ENCODE data around the gene CHD9NB.
"Not testable (repeated sequence)": the region's sequence is repeated elsewhere in the genome, so short reads cannot be mapped to it uniquely, and the experiment has no call there.

Gene CHD9NB

DNA sequence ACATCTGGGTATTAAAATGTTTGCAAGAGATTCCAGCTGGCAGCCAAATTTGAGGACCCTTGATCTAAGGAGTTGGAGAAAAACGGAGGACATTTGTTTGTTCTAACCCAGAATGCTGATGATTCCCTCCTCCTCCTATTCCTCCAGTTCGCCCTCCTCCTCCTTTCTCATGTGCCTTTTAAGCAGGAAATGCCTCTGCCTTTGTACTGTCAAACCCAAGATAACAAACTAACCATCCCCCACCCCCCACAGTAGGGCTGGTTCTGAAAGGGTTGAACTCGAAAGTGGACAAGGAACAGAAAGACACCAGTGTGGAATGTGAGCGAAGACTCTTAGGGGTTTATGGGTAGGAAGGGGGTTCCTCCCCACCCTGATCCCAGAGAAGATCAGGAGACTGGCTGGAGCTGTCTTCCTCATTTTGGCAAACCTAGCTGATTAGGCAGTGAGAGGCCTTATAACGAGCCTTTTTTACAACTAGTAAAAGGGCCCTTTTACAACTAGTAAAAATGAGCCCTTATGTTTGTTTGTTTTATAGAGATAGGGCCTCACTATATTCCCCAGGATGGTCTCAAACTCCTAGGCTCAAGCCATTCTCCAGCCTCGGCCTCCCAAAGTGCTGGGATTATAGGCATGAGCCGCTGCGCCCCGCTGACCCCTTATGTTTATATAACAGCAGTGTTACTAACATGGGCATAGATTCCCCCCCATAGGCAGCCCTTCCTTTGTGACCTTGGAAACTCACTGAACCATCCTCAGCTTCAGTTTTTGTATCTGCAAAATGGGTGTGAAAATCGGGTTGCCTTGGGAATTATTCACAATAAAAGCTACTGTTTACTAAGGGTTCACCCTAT lies 3.1 kb upstream of the CHD9NB start:
- peak in 1 of 2 donors; percentile 12 for DNase-seq

- DNase-seq: peak; percentile 66 to 70
Measured at GRCh38 chr16:53054670-53055485, 2.2 kb upstream of the CHD9NB start, which contains the start of gene CHD9. Gene CHD9, plus strand, starts transcription at chr16:53054991. Its CDS starts 101,099 bp downstream, at chr16:53156090.

DNA sequence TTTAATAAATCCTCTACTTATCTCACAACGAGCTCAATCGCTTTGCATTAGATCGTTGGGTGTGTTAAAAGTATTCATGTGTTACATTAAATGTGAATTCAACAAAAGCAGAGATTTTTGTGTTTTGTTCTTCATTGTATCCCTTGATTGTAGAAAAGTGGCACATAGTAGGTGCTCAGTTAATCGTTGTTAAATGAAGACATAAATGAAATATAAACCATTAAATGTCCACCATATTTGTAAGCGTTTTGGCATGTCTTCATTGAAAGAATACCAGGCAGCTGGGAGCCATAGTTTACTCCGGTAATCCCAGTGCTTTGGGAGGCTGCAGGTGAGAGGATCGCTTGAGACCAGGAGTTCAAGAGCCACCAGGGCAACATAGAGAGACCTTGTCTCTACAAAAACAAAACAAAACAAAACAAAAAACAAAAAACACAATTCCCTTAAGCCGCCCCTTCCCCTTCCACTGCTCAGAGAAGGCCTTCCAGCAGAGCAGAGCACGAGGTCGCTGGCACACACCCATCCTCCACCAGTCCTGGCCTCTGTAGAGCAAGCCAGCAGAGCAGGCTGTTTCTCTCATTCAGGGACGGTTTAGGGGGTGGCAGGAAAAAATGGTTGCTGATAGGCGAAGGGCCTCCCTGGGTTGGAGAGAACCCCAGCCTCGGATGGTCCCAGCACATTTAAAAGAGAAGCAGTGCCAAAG lies 1.4 kb upstream of the CHD9NB start:
- peak in 1 of 2 donors; percentile 11 for DNase-seq

DNA sequence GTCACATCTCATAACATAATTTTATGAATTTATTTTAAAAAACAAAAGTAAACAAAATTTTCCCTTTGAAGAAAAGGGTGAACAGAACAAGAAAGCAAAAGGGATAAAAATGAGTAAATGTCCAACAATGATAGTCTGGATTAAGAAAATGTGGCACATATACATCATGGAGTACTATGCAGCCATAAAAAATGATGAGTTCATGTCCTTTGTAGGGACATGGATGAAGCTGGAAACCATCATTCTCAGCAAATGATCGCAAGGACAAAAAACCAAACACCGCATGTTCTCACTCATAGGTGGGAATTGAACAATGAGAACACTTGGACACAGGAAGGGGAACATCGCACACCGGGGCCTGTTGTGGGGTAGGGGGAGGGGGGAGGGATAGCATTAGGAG lies 1.4 kb downstream of the CHD9NB start:
- DNase-seq: not testable (repeated sequence)

DNA sequence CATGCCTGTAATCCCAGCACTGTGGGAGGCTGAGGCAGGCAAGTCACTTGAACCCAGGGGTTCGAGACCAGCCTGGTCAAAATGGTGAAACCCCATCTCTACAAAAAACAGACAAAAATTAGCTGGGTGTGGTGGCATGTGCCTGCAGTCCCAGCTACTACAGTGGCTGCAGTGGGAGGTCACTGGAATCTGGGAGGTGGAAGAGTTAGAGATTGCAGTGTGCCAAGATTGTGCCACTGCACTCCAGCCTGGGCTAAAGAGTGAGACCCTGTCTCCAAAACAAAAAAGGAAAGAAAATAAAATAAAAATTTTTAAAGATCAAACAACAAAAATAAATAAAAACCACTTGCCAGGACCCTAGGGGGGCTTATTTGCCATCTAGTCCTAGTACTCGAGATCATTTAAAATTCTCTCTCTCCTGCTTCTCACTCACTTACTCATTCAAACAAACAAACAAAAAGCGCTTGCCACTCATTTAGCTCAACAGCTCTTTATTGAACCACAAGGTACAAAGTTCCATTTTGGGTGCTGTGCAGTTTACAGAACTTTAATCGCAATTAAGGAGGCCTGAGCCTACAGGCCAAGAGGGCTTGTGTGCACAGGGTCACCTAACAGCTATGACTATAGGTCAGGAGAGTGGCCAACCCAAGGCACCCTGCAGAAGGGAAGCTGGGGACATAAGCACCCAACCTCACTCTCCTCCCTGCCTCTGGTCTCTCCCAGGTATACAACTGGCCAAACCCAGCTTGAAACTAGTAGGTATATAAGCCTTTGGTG lies 4.4 kb downstream of the CHD9NB start:
- DNase-seq: no peak

DNA sequence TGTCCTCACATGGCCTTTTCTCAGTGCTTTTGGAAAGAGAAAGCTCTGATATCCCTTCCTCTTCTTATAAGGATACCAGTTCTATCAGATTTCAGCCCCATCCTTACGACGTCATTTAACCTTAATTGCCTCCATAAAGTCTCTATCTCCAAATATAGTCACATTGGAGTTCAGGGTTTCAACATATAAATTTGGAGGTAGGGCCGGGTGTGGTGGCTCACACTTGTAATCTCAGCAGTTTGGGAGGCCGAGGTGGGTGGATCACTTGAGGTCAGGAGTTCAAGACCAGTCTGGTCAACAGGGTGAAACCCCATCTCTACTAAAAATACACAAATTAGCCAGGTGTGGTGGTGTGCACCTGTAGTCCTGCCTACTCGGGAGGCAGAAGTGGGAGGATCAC lies 5.2 kb downstream of the CHD9NB start:
- not testable (repeated sequence) for DNase-seq

DNA sequence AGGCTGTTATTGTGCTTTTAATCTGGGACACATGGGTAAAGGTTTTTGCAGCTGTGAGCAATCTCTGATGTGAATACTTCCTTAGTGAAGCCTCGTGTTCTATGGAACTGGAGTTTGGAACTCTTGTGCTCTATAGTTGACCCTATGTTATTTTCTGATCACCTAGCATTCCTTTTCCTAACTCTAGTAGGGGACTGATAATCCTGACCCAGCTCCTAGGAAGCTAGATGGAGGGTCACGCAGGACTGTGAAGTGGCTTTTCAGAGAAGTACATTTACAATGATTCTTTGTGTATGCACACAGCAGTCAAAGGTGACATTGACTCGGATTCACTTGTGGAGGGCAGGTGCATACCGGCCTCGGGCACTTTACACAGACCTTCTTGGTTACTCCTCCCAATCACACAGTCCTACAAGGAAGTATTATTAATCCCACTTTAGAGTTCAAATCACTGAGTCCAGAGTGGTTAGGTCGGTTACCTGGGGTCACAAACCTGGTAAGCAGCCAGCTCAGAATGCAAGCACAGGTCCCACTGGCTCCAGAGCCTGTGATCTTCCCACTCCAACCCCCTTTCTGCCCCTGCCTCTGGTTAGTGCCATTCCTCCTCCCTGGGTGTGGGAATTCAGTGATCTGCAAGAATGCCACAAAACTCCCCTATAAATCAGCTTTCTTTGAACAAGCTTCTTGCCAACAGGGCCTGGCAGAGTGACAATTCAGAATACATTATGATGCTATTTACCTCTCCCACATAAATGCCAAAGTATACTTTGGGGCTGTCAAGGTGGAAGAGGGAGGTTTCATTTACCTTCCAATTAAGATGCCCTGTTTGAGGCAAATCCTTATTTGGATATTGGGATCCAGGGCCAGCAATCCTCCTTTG lies 7.1 kb downstream of the CHD9NB start:
- no peak for DNase-seq

- no peak for DNase-seq
Measured at GRCh38 chr16:53043986-53044601, 8.6 kb downstream of the CHD9NB start.

DNA sequence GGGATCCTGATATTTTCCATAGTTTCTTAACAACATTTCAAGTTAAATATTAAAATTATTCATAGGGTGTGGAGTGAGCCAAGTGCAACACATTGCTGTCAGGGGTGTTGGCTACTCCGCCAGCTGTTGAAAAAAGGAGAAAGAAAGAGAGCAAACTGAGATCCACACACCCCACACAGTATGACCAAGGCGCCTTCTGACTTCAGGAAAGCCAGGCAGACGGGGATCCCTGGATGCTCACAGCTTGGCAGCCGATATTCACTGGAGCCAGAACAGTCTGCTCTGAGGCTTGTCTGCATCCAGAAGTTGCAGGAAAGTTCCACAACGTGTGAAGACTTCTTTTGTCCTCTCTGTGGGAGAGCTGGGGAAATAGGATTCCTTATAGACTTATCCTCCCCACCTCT lies 9.3 kb downstream of the CHD9NB start:
- no peak for DNase-seq

DNA sequence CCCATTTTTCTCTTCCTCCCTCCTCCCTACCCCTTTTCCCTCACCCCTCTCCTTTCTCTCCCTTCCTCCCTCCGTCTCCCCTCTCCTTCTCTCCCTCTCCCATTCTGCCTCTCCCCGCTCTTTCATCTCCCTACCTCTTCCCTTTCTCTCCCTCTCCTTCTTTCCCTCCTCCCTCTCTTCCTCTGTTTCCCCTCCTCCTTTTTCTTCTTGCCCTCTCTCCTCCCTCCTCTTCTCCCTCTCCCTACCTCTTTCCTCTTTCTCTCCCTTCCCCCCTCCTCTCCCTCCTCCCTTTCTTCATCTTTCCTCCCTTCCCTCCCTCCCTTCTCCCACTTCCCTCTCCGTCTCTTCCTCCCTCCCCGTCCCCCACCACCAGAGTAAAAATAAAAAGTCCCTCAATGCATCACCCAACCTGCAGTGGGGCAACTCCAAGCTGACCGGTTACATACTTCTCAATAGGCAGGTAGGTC lies 10.4 kb downstream of the CHD9NB start:
- no peak for DNase-seq

DNA sequence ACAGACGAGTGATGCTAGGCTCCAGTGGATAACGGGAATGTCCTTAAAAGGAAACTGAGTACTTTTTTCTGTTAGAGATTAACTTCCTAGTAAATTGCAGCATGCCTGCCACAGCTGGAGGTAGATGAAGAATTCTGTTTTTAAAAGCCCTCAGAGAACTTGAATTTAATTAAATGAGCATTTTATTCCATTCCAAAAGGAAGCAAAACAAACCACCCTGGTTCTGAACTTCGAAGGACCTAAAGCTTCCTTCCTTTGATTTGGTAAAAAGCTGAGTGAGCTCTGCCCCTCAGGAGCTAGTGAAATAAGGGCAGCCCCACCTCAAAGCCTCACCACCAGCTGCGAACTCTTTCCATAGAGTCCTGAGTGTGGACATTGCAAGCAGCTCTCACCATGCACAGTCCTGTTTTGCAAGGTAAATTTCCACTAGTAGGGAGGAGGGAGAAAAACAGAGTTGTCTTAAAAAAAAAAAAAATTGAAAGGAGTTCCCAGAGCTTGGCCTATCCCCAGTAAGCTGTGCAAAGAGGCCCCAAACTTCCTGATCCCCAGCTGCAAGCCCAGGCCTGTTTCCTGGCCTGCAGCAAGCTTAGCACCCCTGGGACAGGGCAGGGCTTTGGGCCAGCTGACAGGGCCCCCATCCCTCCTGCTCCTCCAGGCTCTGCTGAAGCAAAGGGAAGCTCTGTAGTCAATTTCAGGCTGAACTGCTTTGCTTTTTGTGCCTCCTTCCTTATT lies 11.2 kb downstream of the CHD9NB start:
- DNase-seq: peak in 1 of 2 donors; percentile 16

DNA sequence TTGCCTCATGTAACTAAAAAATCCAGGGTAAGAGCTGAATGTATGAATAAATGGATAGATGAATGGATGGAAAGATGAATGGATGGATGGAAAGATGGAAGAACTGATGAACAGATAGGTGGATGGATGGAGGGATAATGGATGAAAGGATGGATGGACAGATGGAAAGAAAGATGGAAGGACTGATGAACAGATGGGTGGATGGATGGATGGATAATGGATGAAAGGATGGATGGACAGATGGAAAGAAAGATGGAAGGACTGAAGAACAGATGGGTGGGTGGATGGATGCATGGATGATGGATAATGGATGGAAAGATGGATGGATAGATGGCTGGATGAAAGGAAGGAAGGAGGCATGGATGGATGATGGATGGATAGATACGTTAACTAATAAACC lies 11.9 kb downstream of the CHD9NB start:
- no peak for DNase-seq

DNA sequence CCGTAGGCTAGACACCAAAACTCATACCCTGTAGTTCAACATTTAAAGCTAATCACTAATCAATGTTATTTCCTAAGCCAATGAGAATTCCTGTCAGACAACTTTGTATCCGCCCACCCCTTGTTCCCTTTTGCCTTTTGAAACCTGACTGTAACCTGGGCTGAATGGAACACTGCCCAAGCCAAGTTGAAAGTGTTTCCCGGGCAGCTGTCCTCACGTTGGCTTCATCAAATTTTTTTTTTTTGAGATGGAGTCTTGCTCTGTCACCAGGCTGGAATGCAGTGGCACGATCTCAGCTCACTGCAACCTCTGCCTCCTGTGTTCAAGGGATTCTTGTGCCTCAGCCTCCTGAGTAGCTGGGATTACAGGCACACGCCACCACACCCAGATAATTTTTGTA lies 16.0 kb downstream of the CHD9NB start:
- DNase-seq: not testable (repeated sequence)

DNA sequence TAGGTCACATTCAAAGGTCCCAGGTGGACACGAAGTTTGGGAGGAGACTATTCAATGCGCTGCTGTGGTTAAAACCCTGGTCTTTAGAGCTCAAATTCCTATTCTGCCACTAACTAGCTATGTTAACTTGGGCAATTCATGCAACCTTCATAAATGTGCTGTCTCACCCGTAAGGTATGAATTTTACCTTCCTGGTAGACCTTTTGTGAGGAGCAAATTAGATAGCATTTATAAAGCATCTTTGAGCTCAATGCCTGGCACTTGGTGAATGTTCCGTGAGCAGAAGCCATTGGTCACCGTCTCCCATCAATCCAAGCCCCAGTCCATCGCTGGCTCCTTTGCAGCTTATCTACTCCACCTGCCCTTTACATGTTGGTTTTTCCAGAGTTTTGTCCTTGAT lies 16.6 kb downstream of the CHD9NB start:
- DNase-seq: no peak

- DNase-seq: no peak
Measured at GRCh38 chr16:53035176-53035942, 17.3 kb downstream of the CHD9NB start.

DNA sequence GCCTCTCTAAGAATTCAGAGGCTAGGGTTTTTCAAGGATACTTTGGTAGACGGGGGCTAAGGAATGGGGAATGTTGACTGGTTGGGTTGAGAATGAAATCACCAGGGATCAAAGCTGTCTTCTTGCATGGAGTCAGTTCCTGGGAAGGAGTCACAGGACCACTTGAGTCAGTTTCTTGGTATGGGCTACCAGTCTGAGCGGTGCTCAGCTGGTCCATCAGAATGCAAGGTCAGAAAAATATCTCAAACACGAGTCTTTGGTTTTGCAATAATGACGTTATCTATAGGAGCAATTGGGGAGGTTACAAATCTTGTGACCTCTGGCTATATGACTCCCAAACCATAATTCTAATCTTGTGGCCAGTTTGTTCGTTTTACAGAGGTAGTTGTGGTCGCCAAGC lies 18.4 kb downstream of the CHD9NB start:
- no peak for DNase-seq

DNA sequence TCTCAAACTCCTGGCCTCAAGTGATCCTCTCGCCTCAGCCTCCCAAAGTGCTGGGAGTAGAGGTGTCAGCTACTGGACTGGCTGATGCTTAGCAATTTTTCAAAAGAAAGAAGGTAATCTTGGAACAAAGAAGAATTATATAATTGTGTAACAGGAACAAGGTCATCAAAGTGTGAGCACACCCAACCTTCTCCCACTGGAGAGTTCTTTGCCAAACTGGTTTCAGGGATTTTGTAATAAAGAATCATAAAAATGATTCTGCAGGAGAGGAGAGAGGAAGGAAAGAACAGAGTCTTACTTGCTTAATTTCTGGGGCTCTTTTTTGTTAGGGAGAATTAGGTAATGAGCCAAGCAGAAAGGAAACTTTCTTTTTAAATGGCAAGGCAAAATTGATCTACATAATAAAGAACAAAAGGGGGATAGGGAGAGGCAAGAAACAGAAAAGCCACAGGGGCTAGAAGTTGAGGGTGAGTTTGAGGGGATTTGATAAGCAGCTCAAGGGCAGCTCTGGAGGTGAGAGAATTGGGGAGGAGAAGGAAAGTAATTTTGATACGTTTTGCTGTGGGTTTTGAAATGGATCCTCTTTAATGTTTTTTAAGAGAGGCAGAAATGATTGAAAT lies 21.3 kb downstream of the CHD9NB start:
- no peak for DNase-seq

- no peak for DNase-seq
Measured at GRCh38 chr16:53029971-53030370, 22.7 kb downstream of the CHD9NB start.

GRCh38 chr16:53024045-53024444 lies 28.7 kb downstream of the CHD9NB start:
- no peak for DNase-seq

All from bone marrow (tissue), 2 donors.